ENCODE data around the gene PPP4R1. TPM values are rescaled to one million over a fixed set of nuclear protein-coding genes. Genes with fewer than 3 reads are reported as not detected.

PPP4R1 gene
- total RNA-seq, 1 experiment from 2014 or later: 106 TPM

GRCh38 chr18:9613550-9614400 is 584 bp downstream of the PPP4R1 start:
- H3K23ac ChIP-seq (ENCODE audit: insufficient read length, low read depth, low read length): no peak overlapping the region
- peaks cover 5% of the 10 kb centered on the region; the same call in 1 of the 2 replicates for H3K4me1 ChIP-seq (ENCODE audit: insufficient read depth, low read length)
- TF ChIP-seq, protein P1, sequence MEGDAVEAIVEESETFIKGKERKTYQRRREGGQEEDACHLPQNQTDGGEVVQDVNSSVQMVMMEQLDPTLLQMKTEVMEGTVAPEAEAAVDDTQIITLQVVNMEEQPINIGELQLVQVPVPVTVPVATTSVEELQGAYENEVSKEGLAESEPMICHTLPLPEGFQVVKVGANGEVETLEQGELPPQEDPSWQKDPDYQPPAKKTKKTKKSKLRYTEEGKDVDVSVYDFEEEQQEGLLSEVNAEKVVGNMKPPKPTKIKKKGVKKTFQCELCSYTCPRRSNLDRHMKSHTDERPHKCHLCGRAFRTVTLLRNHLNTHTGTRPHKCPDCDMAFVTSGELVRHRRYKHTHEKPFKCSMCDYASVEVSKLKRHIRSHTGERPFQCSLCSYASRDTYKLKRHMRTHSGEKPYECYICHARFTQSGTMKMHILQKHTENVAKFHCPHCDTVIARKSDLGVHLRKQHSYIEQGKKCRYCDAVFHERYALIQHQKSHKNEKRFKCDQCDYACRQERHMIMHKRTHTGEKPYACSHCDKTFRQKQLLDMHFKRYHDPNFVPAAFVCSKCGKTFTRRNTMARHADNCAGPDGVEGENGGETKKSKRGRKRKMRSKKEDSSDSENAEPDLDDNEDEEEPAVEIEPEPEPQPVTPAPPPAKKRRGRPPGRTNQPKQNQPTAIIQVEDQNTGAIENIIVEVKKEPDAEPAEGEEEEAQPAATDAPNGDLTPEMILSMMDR (conservative IDR thresholded peaks at IDR 0.05): no peak
- no peak overlapping the region for H2BK12ac ChIP-seq (ENCODE audit: insufficient read length, low read depth, low read length)
- no peak overlapping the region for H2BK15ac ChIP-seq (ENCODE audit: low read depth, low read length)
- no peak overlapping the region for H2BK120ac ChIP-seq (ENCODE audit: low read depth, low read length, poor library complexity, severe bottlenecking)
- H3K79me1 ChIP-seq (ENCODE audit: insufficient read depth, low read depth, low read length, poor library complexity, severe bottlenecking): peaks cover 2% of the 10 kb centered on the region
- no CpG with 5 or more reads among the region's 78 CpGs for WGBS (ENCODE audit: extremely low coverage, insufficient read length, low lambda C conversion rate)
- peak overlapping the region; percentile 77 for H3K9ac ChIP-seq (ENCODE audit: extremely low read depth, insufficient read length, low read length)
- no peak overlapping the region for H2BK20ac ChIP-seq (ENCODE audit: low read depth, low read length, poor library complexity, severe bottlenecking)
- H3T11ph ChIP-seq (ENCODE audit: low read length): no peak overlapping the region
- H3K4me1 Mint-ChIP-seq: peaks cover 42 to 45% of the 10 kb centered on the region in 2 experiments
- no peak overlapping the region for H4K91ac ChIP-seq (ENCODE audit: insufficient read length, low read depth, low read length)
- H3K9me3 Mint-ChIP-seq: no peaks in the 10 kb centered on the region; a peak in 1 of 5 replicates
- H4K5ac ChIP-seq (ENCODE audit: insufficient read length, low read depth, low read length): no peak overlapping the region
- peaks cover 16% of the 10 kb centered on the region for H3K79me2 ChIP-seq (ENCODE audit: insufficient read depth, low read length)
- peak overlapping the region; percentile 62 to 96 (median 83); a peak in 5 of 7 replicates for H3K27ac Mint-ChIP-seq
- no peak overlapping the region for H4K8ac ChIP-seq (replicated peaks; ENCODE audit: insufficient read length, low read depth, low read length)
- H3K18ac ChIP-seq (ENCODE audit: insufficient read length, low read depth, low read length): peak overlapping the region; percentile 89
- peak overlapping the region; percentile 76 for H3K4me2 ChIP-seq (ENCODE audit: insufficient read depth, insufficient read length, low read length)
- H2AK5ac ChIP-seq (ENCODE audit: insufficient read length, low read length): no peak overlapping the region
- H3K23me2 ChIP-seq (ENCODE audit: insufficient read length, low read depth, low read length, poor library complexity, severe bottlenecking): no peaks in the 10 kb centered on the region
- H2BK5ac ChIP-seq (ENCODE audit: insufficient read length, low read length): no peak overlapping the region
- peak overlapping the region; percentile 94 for H3K14ac ChIP-seq (ENCODE audit: insufficient read depth, low read length)
- H3K4me3 Mint-ChIP-seq: peak overlapping the region; percentile 88 to 90
- no peaks in the 10 kb centered on the region for H3K9me3 ChIP-seq (ENCODE audit: control insufficient read depth, low read depth, low read length)
- DNase-seq: peak; percentile 64
- H4K20me1 ChIP-seq (ENCODE audit: control insufficient read depth, insufficient read depth, insufficient read length): no peaks in the 10 kb centered on the region
- no peak overlapping the region for H3K4ac ChIP-seq (ENCODE audit: low read depth, low read length)
- H3K27ac ChIP-seq (ENCODE audit: insufficient read length, low read depth, low read length): no peak overlapping the region
- no peak overlapping the region for H3K56ac ChIP-seq (ENCODE audit: insufficient read length, low read depth, low read length)
- H3K27me3 ChIP-seq (ENCODE audit: insufficient read depth, low read length): no peaks in the 10 kb centered on the region
- no peak overlapping the region for H2AFZ ChIP-seq (ENCODE audit: low read length)
- H3K27me3 Mint-ChIP-seq (ENCODE audit: low read depth): no peaks in the 10 kb centered on the region
- peaks cover 14 to 16% (median 15%) of the 10 kb centered on the region in 3 experiments; a peak in 6 of 7 replicates for H3K36me3 Mint-ChIP-seq (ENCODE audit: insufficient read depth in 1 of 3, low read depth in 3 of 3)

All from H9 (cell line).